Activated CD4-positive, alpha-beta T cell treated with anti-CD3 and anti-CD28 coated beads, Interleukin-2, Interleukin-6, amounts not matched to agents 100 ng/mL and 50 ng/mL, durations not matched to agents 16 hours and 8 hours (primary cell): ENCODE data around the gene TNFSF8.

Experiments used
- DNase-seq: peaks from one replicate; pipeline ENCODE4 v3.0.0-alpha.2; 2020

Gene TNFSF8

GRCh38 chr9:114902786-114903524 is 27.4 kb downstream of the TNFSF8 start:
- peak; percentile 76 for DNase-seq

DNA sequence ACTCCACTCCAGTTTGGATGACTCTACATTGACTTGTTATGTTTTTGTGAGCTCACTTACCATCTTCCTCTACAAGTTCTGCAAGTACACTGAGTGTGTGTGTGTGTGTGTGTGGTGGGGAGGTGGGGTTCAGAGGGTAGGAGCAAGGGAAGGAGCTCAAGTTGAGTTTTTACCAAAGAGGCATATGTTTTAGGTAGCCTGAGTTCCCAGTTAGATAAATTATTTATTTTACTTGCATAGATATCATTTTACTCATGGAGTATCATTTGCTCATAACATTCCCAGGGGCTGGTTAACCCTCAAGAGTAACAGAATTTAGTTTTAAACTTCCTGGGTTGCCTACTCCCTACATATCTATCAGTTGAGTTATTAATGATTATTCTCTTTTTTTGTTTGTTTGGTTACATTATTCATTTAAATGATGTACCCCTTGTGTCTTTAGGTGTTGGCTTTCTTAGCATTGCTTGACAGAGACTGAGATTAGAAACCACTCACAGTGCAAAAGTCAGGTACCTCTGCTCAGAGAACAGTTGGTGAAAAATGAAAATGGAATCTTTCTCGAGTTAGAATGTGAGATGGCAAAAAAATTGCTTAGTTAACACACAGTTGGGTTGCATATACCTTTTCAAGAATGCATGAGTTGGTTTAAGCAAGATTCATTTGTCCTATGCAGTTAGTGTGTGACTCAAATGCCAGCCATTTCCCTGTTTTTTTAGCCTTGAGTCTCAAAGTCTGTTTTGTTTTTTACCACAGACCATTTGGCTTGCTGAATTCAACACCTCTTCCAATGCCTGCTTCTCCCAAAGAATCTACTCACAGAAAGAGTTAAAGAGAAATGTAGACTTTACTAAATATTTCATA is 29.2 kb downstream of the TNFSF8 start:
- peak; percentile 31 for DNase-seq

- no peak for DNase-seq
Observed at GRCh38 chr9:114899995-114900394, 30.4 kb downstream of the TNFSF8 start.

- DNase-seq: no peak
Observed at GRCh38 chr9:114899461-114899860, 30.9 kb downstream of the TNFSF8 start.

GRCh38 chr9:114898741-114899140 is 31.6 kb downstream of the TNFSF8 start:
- peak; percentile 92 for DNase-seq

DNA sequence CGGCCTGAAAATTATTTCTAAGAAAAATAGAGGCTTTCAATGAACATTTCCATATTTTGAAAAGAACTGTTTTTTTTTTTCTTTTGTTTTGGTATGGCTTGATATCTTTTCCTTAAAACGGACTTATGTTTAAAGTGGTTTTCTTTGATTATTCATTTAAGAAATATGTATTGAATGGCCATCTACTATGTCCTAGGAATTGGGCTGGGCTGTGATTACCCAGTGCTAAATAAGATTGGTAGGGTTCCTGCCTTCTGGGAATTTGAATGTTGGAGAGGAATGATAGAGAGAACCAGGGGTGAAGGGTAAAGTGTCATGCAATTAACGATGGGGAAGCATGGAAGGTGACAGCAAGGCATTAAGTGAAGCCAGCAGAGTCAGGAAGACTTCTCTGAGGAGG is 33.2 kb downstream of the TNFSF8 start:
- DNase-seq: no peak

DNA sequence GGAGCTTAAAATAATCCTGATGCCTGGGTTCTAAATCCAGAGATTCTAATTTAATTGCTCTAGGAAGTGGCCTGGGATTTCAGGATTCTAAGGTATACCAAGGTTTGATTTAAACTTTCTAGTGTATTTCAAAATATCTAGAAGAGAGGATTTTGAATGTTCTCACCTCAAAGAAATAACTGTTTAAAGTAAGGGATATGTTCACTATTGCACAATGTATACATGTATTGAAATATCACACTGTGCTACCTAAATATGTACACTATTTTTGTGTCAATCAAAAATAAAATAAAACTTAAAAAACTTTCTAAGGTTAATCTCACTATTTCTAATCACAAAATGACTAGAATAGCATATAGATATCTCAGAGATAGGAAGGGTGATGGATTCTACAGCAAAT is 34.0 kb downstream of the TNFSF8 start:
- DNase-seq: no peak

- no peak for DNase-seq
Observed at GRCh38 chr9:114895521-114895991, 34.8 kb downstream of the TNFSF8 start.

DNA sequence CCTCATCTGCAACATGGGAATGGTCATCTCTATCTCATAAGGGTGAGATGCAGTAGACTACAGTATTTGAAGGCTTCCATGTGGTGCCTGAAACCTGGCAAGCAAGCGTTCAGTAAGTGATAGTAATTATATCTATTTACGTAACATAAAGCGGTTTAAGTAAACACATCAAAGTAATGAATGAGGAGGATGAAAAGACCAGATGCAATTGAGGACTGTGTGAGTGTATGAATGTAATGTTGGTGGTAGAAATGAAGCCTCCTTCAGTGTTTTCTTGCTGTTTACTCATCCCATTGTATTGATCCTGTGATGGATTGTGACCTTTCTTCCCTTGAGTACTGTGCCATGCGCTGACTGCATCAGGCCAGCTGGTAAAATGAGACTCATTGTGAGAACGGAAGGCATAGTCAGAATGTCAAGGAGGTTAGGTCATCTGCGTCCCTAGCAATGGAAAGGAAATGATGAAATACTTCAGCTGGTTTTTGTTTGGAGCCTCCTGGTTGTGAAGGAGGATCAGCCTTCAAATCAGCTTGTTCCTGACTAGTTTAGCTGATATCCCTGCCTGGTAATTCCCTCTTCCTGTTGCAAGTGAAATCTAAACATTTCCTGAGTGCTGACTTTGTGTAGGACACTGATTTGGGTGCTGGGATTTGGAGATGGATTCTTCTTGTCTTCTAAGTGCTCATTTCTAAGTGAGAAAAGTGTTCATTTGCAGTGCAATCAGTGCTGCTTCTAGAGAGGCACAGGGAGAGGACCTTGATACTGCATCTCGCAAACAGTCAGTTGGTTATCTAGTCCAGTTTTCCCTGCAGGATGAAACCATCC is 35.6 kb downstream of the TNFSF8 start:
- DNase-seq: peak; percentile 91

GRCh38 chr9:114894206-114894605 is 36.2 kb downstream of the TNFSF8 start:
- no peak for DNase-seq

GRCh38 chr9:114893221-114894010 is 37.0 kb downstream of the TNFSF8 start:
- DNase-seq: peak; percentile 66

- DNase-seq: peak; percentile 30
Observed at GRCh38 chr9:114889802-114890224, 40.6 kb downstream of the TNFSF8 start.

GRCh38 chr9:114888607-114889006 is 41.8 kb downstream of the TNFSF8 start:
- no peak for DNase-seq

- no peak for DNase-seq
Observed at GRCh38 chr9:114887963-114888362, 42.4 kb downstream of the TNFSF8 start.

DNA sequence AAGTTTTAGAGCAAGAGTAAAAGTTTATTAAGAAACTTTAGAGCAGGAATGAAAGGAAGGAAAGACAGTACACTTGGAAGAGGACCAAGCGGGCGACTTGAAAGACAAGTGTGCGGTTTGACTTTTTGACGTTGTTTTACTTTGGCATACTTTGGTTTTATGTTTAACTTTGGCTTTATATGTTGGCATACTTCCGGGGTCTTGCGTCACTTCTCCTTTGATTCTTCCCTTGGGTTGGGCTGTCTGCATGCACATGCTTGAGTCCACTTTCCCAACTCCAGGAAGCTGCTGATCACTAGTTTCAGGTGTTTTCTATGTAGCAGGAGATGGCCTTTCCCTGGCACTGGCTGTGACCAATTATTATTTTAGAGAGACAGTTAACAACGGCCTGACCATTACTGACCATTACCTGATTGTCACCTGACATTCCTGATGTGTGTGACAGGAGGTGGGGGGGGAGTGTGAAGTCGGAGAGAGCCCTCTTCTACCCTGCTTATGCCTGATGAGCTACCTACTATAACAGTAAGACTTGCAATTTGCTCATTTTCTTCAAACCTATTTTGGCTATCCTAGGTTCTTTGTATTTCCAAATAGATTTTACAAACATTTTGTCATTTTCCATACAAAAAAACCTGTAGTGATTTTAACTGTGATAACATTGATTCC is 45.5 kb downstream of the TNFSF8 start:
- no peak for DNase-seq

DNA sequence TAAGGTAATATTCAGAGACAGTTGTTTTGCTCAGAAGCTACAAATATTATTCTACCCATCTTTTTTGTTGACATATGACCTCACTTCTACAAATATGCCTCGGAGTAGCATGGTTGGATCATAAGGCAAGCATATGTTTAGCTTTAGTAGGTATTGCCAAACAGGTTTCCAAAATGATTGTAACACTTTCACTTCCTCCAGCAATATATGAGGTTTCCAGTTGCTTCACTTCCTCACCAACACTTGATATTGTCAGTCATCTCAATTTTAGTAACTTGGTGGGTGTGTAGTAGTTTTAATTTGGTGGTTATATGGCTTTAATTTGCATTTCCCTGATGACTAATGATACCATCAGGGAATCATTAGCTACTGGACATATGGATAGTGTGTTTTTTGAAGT is 46.7 kb downstream of the TNFSF8 start:
- DNase-seq: peak; percentile 37

DNA sequence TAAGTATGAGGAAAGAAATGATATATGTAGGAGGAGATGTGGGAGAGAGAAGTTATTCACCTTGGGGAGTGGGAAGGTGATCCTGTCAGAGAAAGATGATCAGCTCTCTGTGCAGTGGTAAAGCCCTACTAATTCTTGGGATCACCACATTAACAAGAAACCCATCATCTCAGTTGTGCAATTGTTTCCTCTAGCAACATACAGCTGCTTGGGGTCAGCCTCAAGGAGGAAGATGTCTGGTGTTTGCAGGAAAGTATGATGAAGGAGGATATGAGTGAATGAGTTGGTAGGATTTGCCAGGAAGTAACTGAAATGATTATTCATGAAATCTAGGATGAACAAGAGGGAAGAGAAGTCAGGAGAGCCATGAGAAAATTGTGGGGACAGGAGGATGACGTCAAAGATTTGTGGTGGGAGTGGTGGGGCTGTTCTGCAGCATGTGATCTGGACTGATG is 50.1 kb downstream of the TNFSF8 start:
- DNase-seq: no peak

GRCh38 chr9:114878879-114879564 is 51.4 kb downstream of the TNFSF8 start:
- no peak for DNase-seq

GRCh38 chr9:114869845-114870244 is 60.5 kb downstream of the TNFSF8 start:
- DNase-seq: no peak

DNA sequence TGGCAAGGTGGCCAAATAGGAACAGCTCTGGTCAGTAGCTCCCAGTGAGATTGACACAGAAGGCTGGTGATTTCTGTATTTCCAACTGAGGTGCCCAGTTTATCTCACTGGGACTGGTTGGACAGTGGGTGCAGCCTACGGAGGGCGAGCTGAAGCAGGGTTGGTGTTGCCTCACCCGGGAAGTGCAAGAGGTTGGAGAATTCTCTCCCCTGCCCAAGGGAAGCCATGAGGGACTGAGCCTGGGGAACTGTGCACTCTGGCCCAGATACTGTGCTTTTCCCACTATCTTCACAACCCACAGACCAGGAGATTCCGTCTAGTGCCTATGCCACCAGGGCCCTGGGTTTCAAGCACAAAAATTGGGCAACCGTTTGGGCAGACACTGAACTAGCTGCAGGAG is 61.0 kb downstream of the TNFSF8 start:
- no peak for DNase-seq

DNA sequence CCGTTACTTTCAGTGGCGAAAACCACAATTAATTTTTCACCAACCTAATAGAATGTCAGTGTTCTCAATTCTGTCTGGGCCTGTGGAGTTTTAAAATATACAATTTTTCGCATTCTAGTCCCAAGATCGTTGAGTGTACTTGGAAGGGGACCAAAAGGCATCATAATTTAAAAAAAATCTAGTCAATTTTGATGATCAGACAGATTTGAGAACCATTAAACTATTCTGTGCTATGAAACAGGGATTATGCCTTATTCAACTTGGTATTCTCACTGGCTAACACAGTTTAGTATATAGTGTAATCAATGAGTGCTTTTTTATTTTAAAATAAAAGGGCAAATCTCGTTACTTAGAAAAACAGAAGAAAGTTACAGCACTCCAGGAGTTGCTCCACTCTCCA is 63.1 kb downstream of the TNFSF8 start:
- no peak for DNase-seq
